Activated CD4-positive, alpha-beta T cell treated with anti-CD3 and anti-CD28 coated beads for 4 hours (primary cell): Measurements from ENCODE around the gene GCSH.

Experiments used
- DNase-seq, 2 donors: peaks; one replicate each; pipeline ENCODE4 v3.0.0-alpha.2; 2020

GCSH gene

DNA sequence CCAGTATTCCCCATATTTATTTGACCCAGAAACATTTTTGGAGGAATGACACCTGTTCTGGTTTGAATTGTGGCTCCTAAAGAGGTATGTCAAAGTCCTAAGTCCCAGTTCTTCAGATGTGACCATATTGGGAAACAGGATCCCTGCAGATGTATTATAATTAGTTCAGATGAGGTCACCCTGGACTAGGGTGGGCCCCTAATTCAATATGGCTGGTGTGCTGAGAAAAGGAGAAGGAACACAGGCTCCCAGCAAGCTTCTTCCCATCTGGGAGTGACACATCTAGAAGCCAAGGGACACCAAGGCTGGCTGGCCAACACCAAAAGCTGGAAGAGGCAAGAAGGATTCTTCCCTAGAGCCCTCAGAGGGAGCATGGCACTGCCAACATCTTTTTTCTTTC lies 3.8 kb upstream of the GCSH start:
- DNase-seq = no peak

- DNase-seq = no peak
Observed at GRCh38 chr16:81097230-81097629, 1.0 kb upstream of the GCSH start.

DNA sequence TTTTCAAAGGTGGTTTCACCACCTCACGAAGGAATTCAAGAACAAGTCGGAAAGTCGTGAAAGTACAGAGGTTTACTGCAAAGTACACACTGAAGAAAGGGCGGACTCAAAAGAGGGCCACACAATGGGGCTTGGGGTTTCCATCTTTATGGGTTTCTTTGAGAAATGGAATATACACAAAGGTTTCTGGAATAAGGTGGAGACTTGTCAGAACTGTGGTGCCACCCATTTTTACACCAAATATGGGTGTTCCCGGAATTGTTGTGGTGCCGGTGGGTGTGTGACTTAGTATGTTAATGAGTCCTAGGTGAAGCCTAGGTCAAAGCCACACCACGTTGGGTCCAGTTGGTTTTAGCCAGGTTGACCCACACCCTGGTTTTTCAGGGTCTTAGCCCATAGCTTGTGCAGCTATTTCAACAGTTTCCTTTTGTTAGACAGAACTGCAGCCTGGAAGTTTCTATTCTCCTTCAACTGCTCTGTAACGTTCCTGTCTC lies 567 bp upstream of the GCSH start:
- peak in 1 of 2 donors; percentile 3 for DNase-seq

GRCh38 chr16:81095653-81095952 lies 592 bp downstream of the GCSH start:
- DNase-seq = no peak

- no peak for DNase-seq
Observed at GRCh38 chr16:81094771-81095251, 1.4 kb downstream of the GCSH start.

- DNase-seq = no peak
Observed at GRCh38 chr16:81088836-81089235, 7.4 kb downstream of the GCSH start.

GRCh38 chr16:81081014-81081413 lies 15.2 kb downstream of the GCSH start:
- DNase-seq = no peak

DNA sequence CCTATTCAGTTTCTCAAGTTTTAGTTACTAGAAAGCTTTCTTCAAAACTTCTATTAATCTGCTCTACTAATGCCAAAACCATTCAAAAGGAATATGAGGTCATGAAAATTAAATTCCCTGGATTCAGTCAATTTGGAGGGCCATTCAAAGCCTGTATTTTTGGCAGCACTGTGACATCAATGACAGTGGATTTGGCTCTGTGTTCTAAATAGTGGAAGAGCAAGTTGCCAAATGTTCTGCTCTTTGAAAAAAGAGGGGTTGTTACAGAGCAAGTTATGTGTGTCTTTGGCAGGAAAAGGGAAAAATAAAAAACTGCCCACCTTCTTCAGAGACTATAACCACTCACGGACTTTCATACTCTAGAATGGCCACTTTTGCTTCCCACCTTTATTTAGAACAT lies 16.0 kb downstream of the GCSH start:
- DNase-seq = no peak

DNA sequence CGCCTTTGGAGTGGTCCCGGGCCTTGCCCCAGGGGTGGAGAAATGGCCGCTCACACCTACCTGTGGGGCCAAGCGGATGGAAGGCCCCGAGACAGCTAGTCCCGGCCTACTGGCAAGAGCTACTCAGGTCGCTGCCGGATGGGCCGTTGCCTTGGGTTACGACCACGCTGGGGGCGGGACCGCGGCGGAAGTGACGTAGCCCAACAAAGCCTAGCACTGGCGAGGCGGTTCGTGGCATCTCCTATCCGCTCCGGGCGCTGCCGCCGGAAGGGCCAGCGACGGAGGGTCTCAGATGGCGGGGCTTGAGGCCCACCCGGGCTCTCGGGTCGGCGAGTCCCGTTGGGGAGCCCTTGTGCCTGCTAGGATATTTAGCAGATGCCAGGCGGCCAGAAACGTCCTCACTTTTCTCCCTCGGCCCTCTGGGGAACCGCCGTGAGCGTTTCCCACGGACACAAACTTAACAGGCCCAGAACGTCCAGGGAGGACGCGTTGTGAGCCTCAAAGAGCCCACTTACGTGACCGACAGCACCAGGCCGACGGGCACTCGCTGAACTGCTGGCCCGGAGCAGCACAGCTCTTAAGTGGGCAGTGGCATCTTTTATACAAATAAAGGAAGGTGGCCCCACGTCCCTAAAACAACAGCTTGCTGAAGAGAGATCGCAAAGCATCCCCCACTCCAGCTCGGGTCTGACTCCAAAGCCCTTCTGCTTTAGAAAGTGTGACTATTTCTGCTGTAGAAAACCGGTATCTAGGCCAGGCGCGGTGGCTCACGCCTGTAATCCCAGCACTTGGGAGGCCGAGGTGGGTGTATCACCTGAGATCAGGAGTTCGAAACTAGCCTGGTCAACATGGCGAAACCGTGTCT lies 18.9 kb downstream of the GCSH start, which contains the start of gene C16orf46:
TSS of gene C16orf46 (minus strand) at position 163 of the 865 bp plus-strand sequence. CDS start 13,283 bp downstream, outside the sequence.
- peak; percentile 94 to 96 for DNase-seq

GRCh38 chr16:81076566-81077075 lies 19.6 kb downstream of the GCSH start:
- DNase-seq = peak; percentile 92 to 96

- no peak for DNase-seq
Observed at GRCh38 chr16:81073560-81074330, 22.4 kb downstream of the GCSH start.

GRCh38 chr16:81071805-81072204 lies 24.4 kb downstream of the GCSH start:
- DNase-seq = no peak

DNA sequence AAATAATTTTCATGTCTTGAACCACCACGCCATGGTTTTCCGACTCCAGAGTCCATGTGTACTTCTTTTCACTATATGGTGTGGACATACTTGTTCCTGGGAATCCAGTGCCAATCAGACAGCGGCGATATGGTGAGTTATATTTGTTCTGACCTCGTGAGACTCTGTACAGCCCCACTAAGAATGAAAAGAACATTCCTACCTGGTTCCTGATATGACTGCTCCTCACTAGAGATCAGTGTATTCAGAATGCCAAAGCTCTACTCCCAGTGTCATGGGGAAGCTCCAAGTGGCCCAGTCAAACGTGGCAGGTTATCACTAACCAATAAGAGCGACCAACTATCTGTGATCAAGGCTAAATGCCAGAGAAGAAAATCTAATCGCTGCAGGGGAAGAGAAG lies 25.2 kb downstream of the GCSH start:
- DNase-seq = no peak

DNA sequence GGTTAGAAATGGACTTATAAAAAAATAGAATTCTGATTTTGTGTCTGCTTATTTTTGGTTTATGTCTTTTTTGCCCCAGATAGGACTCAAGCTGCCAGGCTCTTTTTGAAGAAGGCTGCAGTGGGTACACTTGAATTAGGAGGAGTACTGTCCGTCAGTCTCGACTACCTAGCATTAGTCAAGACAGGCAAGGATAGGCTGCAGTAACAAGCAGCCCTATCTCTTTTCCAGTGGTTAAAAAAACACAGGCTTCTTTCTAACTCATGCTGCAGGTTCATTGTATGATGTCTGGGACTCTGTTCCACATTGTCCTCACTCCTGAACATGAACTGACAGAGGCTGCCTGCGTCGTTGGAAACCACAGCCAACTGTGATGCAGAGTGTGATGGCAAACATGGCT lies 27.1 kb downstream of the GCSH start:
- no peak for DNase-seq

- no peak for DNase-seq
Observed at GRCh38 chr16:81067166-81067565, 29.0 kb downstream of the GCSH start.

DNA sequence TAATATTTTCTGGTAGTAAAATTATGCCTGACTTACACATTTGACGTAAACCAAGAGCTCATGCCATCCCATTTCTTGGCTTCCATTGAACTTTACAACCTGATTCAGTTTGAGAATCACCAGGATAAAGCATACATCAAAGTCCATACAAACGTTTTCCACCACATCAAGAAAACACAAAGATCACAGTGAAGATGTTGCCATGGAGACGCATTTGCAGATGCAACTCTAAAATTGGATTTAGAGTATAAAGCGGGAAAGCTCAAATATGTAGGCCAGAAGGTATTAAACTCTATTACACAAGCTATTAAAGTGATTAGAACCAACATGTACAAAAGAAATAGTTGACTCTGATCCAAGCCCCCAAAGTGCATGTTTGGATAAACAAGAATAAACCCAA lies 29.5 kb downstream of the GCSH start:
- DNase-seq = no peak

- DNase-seq = no peak
Observed at GRCh38 chr16:81061871-81062608, 34.2 kb downstream of the GCSH start.

DNA sequence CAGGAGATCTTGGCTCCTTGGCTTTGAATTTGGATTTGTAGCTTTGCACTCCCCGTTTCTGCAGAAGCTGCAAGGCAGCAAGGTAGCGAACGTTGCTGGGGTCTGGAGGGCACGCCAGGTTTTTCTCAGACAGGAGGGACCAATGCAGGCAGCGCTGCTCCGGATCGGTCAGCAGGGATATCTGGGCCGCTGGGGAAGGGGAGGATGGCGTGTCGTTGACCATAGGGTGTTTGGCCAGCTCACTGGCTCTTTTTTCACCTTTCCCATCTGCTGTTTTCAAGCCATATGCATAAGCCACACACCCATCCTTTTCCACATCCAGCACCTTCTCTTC lies 34.9 kb downstream of the GCSH start:
- DNase-seq = no peak

GRCh38 chr16:81060576-81061306 lies 35.5 kb downstream of the GCSH start:
- DNase-seq = no peak

DNA sequence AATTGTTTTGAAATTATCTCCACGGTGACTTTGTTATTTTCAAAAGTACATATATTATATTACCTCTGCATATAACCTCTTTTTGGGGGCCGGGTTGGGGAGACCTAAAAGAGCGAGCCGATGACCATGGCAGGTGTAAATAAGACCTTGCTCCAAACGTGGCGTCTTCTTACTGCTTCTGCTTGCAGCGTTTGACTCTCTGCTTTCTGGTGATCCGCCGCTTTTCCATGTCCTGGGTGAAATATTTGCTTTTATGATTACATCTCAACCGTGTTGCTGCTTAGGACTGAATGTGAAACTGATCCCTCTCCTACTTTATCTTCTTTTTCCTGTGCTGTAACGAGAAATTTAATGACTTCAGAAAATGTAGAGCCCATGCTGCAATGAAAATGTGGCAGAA lies 42.4 kb downstream of the GCSH start:
- DNase-seq = no peak

DNA sequence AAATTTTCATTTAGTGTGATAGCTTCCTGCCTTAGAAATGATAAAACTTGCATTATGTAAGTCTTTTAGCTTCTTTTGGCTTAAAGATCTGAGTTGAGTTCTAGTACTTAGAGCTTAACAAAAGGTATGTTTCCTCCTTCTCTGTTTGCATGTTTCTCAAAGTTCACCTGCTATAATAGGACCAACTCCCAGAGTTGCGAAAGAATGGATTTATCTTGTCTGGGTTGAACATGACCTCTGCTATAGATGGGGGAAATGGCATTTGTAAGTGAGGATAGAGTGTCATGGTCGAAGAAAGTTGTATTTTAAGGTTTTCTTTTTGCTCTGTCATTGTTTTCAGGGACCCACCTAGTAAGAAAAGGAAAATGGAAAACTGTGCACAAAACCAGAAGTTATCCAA lies 53.4 kb downstream of the GCSH start:
- DNase-seq = no peak

DNA sequence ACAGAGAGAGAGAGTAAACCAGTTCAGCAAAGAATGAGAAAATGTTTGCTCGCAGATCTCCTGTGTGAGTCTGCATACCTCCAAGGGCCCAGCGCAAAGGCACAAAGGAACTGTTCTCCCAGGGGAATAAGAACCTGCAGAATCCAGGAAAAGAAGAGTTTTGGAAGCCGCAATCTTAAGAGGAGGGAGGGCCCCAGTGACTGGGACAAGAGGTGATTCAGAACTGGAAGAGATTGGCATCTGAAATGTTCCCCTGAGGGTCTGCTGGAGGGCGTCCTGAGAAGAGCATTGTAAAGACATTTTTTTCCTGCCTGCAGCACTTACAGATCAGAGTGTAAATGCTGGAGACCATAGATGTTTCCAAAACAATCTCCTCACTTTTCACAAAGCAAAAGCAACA lies 54.5 kb downstream of the GCSH start:
- no peak for DNase-seq
